SW480 (cell line): ENCODE data around the gene FHIT.

Experiments used
- DNase-seq: peaks from one replicate; pipeline ENCODE4 v3.0.0-alpha.2; 2016; ENCODE audit warnings: low spot score

FHIT gene

DNA sequence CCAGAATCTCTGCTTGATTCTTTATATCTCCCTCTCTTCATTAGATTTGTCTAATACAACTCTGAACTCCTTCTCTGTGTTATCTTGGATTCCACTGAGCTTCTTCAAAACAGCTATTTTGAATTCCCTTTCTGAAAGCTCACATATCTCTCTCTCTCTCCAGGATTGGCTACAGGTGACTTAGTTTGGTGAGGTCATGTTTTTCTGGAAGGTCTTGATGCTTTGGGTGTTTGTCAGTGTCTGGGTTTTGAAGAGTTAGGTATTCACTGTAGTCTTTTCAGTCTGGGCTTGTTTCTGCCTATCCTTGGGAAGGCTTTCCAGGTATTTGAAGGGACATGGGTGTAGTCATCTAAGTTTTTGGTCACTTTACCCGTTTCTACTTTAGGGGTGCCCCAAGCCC is 781.8 kb downstream of the FHIT start:
- DNase-seq = no peak

DNA sequence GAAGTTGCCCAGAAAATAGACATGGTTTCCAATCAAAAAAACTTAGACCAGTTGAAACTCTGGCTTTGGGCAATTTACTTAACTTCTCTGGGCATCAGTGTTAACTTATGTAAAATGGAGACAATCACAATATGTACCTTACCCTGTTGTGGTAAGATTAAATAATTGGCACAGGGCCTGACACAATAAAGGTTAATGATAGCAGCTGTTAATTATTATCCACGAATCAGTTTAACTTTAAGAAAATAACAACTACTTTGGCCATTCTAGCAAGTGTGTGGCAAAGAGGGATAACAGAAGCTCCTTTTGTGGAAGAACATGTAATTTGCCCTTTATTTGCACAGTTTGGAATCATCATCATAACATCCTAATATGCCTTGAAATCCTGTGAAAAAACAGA is 787.6 kb downstream of the FHIT start:
- DNase-seq = no peak

DNA sequence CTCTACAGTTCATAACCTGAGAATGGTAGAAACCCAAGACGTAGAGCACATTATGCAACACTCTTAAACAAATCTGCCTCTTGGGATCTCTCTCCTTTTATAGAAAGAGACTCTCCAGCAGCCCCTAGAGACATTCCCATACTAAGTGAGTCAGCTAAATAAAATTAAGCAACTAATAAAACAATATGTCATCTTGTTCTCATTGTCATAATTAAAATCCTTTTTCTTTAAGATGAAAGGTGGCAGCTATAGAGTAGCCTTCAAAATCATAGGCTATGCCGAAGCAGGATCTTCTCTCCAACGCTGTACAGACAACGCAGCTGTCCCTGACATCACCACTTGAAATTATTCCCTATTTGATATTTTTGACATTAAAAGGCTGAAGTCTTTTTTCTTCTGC is 790.0 kb downstream of the FHIT start:
- no peak for DNase-seq

DNA sequence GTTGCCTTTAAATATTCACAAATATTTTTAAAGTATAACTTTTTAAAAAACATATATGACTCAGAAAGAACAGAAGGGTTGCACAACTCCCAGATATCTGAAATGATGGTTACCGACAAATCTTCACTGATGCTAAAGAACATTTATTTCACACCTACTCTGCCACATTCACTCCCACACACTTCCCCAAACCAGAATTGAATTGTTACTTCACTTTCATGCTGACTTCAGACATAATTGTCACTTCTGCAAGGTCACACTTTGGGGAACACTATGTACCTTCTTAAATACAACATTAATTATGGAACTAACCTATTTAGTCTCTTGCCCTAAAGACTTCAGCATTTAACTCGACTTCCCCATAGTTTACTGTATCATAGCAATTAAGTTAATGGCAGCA is 795.1 kb downstream of the FHIT start:
- no peak for DNase-seq

GRCh38 chr3:60453326-60453725 is 797.9 kb downstream of the FHIT start:
- DNase-seq = no peak

DNA sequence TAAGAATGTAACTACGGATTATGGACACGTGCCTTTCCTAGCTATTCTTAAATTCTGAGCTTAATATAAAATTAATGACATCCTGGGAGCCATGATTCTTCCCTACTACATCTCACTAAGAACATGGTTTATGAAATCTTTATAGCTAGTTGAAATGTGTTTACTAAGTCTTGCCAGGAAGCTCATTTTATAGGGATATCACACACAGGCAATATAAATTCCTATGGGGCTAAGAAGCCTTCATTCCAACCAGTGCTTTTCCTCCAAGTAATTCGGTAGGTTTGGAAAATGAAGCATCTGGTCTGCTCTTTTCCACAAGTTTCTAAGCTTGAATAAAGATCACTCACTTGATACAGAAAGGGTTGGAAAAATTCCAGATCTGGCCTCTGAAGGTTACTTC is 802.6 kb downstream of the FHIT start:
- DNase-seq = no peak

DNA sequence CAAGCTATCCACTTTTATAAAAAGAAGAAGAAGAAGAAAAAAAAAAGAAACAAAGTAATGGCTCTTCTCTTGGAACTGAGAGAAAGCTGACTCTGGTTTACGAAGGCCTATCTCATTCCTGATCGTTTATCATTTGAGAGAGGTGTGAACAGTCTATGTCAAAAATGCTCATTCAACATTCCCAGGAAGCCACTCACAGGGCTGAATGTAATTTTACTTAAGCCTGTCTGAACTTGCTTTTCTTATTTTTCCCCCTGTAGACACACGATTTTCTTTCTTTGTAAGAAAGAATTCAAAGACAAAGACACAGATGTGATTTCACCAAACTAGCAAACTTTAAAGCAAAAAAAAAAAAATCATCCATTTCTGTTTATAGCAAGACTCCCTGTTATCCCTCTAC is 805.8 kb downstream of the FHIT start:
- DNase-seq = no peak

DNA sequence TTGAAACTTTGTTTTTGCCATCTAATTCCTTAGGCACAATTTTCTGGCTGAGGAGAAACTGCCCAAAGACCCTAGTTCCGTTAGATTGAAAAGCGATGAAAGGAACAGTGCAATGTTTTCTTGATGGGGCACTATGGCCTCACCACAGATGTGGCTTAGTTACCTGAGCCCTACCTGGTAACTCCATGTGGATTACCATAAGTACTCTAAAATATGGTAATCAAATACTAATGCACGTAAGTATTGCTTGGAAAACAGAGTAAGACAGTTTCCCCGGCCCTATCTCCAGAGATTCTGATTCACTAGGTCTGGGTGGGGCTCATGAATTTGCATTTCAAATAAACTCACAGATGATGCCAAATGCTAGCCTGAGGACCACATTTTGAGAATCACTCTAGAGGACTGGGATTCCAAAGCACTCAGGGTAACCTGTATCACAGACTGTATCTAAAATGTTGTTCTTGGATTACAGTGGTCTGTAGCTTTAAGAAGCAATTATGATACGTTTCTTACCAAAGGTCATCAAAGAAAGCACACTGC is 806.3 kb downstream of the FHIT start:
- DNase-seq = no peak

DNA sequence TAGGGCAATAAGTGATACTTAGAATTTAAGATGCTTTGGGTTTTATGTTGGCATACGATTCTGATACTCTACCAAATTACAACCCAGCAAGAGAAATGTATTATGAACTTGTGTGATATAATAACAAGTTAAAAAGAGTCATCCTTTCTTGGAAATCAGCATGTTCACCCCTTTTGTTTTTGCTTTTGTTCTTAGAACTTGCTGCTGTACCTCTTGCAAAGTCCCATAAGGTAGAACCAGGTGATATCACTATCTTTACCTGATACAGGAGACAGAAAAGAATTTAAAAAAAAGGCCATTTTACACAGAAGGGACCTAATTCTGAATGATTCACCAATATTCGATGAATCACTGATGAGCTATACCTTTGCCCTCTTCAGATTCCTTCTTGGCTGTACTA is 810.4 kb downstream of the FHIT start:
- no peak for DNase-seq

DNA sequence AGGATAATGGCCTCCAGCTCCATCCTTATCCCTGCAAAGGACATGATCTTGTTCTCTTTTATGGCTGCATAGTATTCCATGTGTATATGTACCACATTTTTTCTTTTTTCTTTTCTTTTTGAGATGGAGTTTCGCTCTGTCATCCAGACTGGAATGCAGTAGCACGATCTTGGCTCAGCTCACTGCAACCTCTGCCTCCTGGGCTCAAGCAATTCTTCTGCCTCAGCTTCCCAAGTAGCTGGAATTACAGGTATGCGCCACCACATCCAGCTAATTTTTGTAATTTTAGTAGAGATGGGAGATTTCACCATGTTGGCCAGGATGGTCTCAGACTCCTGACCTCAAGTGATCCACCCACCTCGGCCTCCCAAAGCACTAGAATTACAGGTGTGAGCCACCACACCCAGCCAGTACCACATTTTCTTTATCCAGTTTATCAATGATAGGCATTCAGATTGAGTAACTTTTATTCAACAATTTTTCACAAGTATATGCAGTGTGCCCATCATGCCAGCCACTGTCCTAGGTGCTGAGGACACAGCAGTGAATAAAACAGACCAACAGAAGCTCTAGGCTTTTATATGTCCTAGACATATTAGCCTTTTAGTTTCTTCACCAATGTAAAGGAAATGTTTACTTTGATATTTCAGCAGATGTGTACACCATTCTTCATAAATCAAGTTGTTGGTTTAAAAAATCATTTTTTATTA is 815.2 kb downstream of the FHIT start:
- DNase-seq = no peak

DNA sequence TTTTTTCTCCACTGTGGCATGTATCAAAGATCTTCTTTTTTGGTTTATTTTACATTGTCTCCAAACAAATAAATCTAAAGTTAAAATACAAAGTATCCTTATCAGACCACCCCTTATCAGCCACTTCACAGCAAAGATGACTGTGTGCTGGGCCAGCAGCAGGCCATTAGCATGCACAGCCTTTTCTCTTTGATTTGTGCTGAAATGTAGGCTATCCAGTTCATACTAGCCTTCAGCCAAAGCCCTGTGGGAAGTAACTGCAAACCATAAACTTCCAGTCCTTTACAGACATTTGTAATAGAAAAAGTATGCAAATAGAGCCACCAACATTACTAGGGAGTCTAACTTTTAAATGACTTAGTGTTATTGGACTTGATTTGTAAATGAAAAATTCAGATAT is 816.3 kb downstream of the FHIT start:
- no peak for DNase-seq

DNA sequence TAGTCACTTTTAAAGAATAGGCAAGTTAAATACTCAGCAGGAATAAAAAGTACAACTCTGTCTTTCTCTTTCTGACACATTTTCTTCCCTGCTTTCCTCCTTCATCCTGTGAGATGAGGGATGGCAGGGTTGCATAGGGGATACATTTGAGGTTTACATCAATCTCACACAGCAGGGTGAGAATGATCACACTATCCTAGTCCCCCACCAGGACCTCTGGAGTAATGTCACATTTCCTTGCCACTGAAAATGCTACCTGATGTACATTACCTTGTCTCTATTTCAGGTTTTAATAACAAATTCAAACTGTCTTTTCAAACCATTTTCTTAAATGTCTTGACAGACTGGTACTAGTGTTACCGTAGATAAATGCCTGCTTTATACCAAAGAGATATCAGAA is 816.9 kb downstream of the FHIT start:
- no peak for DNase-seq

DNA sequence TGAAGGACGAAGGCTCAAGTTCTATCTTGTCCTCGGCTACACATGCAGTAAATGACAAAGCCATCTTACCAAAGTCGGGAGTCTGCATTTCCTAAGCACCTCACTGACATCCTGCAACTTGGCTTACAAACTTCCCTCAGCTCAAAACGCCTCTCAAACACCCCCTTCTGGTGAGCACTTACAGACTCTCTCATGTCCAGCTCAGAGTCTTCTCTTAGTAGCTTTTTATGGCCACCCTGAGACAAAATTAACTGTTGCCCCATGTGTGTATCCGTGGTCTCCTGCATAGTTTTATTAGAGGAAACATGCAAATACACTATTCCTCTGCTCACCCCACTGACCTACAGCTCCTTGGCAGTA is 819.7 kb downstream of the FHIT start:
- DNase-seq = no peak

DNA sequence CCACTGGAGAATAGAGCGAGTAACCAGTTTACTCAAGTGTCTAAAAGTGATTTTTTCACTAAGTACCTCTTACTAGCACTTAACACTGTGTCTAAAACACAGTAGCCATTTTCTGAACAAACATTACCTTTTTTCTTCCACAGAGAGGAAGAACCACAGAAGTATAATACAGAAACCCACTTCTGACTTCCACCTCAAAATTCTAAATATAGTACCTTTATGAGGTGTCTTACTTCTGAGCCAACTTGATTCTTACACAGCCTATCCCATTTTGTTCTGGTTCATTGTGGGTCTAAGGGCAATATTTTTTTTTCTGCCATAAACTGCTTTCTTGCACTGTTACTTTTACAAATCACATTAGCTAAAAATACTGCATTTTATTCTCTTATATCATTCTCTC is 821.0 kb downstream of the FHIT start:
- no peak for DNase-seq

DNA sequence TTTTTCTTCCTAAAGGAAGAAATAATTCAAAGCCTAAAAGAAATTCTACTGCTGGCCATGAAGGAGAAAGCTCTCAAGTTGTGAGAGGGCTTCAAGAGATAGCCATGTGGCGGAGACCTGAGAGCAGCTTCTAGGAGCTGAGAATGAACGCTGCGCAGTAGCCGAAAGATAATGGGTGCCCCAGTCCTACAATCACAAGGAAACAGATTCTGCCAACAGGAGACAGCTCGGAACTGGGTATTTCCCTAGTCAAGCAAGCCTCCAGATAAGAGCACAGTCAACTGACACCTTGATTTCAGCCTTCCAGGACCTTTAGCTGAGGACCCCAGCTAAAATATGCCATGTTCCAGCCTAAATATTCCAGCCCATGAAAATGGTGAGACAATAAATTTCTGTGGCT is 824.1 kb downstream of the FHIT start:
- no peak for DNase-seq

DNA sequence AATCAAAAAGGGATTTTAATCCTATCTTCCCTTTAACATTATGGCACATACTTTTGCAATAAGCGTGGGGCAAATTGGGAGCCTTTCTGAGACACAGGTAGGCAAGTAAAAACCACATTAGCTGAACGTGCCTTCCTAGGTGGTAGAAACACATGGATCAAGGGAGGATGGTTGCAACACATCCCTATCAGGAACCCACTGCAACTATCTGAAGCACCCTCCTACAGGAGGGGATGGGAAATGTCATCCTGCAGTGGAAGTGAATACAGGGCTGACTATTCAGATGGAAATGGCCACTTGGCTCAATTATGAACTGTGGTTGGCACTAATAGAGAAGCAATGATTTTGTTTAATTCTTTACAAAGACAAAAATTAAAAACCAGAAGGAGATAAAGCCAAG is 826.3 kb downstream of the FHIT start:
- no peak for DNase-seq

DNA sequence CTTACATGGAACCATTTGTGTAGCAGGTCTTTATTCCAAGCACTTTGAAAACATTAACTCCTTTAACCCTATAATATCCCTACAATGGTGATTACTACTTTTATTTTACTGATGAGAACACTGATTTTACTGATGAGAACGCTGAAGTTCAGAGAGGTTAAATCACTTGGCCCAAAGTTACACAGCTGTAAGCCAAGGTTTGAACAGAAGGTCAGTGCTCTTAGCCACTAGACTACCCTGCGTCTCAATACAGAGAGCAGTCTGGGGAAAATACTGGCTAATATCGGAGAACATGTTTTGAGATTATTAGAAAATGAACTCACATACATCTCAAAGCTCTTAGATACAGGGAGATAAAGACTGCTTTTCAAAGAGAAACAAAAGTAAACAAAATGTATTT is 827.2 kb downstream of the FHIT start:
- no peak for DNase-seq

DNA sequence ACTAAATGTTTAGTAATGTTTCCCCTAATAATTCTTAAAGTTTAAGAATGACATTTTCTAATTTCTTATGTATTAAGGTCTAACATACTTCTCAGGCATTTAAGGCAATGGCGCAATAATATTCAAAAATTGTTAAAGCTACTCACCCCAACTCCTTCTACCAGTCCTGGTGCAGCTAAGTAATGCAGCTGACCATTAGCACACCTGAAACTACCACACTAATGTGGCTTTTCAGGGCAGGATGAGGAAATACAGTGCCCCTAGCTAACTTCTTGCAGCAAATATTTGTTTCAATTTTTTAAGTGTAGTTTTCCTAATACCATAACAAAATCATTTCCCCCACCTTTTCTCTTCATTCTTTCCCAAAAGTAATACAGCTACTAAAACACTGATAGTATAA is 827.7 kb downstream of the FHIT start:
- DNase-seq = no peak

DNA sequence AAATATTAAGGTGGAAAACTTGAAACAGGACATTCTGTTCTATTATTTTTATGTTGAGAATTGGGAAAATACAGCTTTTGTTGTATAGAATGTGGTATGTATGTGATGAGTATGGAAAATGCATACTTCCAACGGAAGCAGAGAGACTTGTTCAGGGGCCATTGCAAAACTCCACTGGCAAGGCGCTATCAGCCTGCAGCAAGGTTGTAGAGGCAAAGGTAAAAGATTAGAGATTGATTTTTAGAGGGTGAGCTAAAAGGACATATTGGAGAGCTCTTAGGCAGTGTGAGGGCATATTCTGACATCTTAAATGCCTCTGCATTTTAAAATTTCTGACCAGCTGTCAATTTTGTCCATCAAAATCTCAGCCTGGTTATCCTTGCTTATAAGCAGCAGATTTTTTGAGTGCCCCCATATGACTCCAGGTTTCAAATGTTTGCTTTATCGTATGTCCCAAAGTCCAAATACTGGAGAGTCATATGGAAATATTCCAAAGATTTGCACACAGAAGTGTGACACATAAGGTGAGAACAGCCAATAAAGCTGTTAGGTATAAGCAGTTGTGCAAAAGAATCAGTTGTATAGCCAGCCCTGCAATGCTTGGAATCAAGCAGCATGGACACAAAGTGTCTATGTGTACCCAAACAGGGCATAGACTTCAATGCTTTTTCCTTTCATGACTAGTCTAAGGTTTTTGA is 829.4 kb downstream of the FHIT start:
- no peak for DNase-seq

GRCh38 chr3:60417576-60417975 is 833.7 kb downstream of the FHIT start:
- DNase-seq = no peak

DNA sequence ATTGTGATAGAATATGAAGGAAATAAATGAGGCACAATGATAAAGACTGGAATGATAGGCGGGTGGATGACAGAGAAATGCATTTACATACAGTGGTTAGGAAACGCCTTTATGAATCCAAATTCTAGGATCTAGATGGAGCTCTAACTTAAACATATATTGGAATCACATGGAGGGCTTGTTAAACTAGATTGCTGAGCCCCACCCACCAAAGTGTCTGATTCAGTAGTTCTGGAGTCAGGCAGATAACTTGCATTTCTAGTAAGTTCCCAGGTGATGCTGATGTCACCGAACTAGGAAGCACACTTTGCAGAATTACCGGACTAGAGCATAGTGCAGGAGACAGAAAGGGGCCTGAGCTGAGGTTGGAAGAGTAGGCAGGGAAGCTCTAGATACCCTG is 837.2 kb downstream of the FHIT start:
- no peak for DNase-seq

- DNase-seq = no peak
Observed at GRCh38 chr3:60413551-60413950, 837.7 kb downstream of the FHIT start.

DNA sequence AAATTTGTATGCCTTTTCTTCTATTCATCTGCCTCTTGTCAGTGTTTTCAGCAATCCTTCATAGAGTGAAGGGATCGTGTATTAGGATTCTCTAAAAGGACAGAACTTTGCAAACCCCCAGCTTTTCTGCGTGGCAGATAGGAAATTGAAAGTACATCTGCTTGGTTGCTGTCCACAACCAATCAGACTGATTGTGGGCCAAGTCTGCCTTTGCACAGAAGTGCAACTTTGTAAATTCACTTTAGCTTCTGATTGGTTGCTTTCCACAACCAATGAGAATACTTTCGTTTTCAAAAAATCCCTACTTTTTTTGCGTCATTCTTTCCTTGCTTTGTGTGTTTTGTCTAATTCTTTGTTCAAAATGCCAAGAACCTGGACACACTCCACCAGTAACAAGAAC is 847.4 kb downstream of the FHIT start:
- DNase-seq = no peak

GRCh38 chr3:60402931-60403330 is 848.3 kb downstream of the FHIT start:
- no peak for DNase-seq
